A549 treated with AZD2906 at 1 μM for 4 hours (cell line): Measurements from ENCODE around the gene TAF11L9. TPM values are rescaled to one million over a fixed set of nuclear protein-coding genes. Genes with fewer than 3 reads are reported as not detected.

ENCODE experiments used
- total RNA-seq: library from RNA; stranded (reverse); fragments of 200-300 nt; extraction: Qiagen RNA extraction; gene quantifications from 5 replicates; pipeline ENCODE4 v1.2.3, GENCODE V29; 2022

The TAF11L9 gene
- not detected in 5 replicates for total RNA-seq

DNA sequence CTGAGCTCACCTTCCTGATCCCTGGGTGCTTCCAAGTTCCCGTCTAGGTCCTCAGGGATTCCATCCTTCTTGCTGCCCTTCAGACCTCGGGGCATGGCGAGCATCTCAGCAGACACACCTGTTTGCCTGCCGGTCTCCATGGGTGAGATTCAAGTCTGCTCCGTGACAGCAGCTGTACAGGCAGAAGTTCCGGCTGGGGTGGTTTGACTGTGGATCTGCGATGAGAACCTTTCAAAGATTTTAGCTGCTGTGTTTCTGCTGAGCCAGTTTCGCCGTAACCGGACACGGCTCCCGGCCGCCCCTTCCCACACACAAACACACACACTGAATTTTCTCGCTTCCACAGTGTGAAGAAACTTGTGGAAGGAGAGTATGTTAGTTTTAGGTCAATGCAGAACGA lies at the start of gene TAF11L9:
TSS of gene TAF11L9 (minus strand) at position 140 of the 400 bp plus-strand sequence.

DNA sequence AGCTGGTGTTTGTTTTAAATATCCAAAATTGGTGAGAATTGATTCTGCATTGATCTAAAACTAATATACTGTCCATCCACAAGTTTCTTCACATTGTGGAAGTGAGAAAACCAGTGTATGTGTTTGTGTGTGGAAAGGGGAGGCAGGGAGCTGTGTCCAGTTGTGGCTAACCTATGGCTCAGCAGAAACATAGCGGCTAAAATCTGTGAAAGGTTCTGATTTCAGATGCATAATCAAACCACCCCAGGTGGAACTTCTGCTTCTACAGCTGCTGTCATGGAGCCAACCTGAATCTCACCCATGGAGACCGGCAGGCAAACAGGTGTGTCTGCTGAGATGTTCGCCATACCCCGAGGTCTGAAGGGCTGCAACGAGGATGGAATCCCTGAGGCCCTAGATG lies 40.0 kb upstream of the TAF11L9 start, which contains the start of gene TAF11L14:
TSS of gene TAF11L14 (plus strand) at position 301 of the 400 bp plus-strand sequence.

DNA sequence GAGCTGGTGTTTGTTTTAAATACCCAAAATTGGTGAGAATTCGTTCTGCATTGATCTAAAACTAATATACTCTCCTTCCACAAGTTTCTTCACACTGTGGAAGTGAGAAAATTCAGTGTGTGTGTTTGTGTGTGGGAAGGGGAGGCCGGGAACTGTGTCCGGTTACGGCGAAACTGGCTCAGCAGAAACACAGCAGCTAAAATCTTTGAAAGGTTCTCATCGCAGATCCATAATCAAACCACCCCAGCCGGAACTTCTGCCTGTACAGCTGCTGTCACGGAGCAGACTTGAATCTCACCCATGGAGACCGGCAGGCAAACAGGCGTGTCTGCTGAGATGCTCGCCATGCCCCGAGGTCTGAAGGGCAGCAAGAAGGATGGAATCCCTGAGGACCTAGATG lies 37.6 kb upstream of the TAF11L9 start, which contains the start of gene TAF11L13:
TSS of gene TAF11L13 (plus strand) at position 301 of the 400 bp plus-strand sequence.

DNA sequence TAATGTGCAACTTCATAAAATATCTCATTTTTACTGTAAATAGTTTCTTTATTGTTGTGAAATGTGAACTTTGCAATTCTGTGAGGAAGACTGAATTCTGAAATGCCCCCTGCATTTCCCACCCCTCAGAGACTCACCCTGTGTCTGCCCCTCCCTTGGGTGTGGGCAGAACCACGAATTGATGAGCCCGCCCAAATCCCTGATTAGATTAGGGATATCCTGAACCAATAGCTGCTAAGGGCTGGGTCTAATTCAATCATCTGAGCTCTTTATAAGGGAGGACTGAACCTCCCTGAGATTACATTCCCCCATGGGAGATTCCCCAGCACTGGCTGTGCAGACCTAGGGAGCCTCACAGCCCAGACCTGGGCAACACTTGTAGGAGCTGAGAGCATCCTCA lies 15.9 kb upstream of the TAF11L9 start, which contains the start of gene TAF11L12:
TSS of gene TAF11L12 (plus strand) at position 301 of the 400 bp plus-strand sequence.

DNA sequence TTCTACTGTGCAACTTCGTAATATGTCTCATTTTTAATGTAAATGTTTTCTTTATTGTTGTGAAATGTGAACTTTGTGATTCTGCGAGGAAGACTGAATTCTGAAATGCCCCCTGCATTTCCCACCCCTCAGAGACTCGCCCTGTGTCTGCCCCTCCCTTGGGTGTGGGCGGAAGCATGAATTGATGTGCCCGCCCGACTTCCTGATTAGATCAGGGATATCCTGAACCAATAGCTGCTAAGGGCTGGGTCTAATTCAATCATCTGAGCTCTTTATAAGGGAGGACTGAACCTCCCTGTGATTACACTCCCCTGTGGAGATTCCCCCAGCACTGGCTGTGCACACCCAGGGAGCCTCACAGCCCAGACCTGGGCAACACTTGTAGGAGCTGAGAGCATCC lies 9.7 kb upstream of the TAF11L9 start, which contains the start of gene TAF11L11:
TSS of gene TAF11L11 (plus strand) at position 304 of the 400 bp plus-strand sequence.

DNA sequence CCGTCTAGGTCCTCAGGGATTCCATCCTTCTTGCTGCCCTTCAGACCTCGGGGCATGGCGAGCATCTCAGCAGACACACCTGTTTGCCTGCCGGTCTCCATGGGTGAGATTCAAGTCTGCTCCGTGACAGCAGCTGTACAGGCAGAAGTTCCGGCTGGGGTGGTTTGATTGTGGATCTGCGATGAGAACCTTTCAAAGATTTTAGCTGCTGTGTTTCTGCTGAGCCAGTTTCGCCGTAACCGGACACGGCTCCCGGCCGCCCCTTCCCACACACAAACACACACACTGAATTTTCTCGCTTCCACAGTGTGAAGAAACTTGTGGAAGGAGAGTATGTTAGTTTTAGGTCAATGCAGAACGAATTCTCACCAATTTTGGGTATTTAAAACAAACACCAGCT lies 3.5 kb upstream of the TAF11L9 start, which contains the start of gene TAF11L10:
TSS of gene TAF11L10 (minus strand) at position 101 of the 400 bp plus-strand sequence.

DNA sequence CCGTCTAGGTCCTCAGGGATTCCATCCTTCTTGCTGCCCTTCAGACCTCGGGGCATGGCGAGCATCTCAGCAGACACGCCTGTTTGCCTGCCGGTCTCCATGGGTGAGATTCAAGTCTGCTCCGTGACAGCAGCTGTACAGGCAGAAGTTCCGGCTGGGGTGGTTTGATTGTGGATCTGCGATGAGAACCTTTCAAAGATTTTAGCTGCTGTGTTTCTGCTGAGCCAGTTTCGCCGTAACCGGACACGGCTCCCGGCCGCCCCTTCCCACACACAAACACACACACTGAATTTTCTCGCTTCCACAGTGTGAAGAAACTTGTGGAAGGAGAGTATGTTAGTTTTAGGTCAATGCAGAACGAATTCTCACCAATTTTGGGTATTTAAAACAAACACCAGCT lies 3.3 kb downstream of the TAF11L9 start, which contains the start of gene TAF11L8:
TSS of gene TAF11L8 (minus strand) at position 101 of the 400 bp plus-strand sequence.

DNA sequence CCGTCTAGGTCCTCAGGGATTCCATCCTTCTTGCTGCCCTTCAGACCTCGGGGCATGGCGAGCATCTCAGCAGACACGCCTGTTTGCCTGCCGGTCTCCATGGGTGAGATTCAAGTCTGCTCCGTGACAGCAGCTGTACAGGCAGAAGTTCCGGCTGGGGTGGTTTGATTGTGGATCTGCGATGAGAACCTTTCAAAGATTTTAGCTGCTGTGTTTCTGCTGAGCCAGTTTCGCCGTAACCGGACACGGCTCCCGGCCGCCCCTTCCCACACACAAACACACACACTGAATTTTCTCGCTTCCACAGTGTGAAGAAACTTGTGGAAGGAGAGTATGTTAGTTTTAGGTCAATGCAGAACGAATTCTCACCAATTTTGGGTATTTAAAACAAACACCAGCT lies 8.5 kb downstream of the TAF11L9 start, which contains the start of gene TAF11L7:
TSS of gene TAF11L7 (minus strand) at position 101 of the 400 bp plus-strand sequence.

Other genes starting within 250 kb of the TAF11L9 start
- not detected in 5 replicates for gene TAF11L2, start 96.2 kb downstream of the TAF11L9 start, total RNA-seq
- gene TAF11L3, start 76.0 kb downstream of the TAF11L9 start, total RNA-seq, result not detected in 5 replicates
- not detected in 5 replicates for gene TAF11L4, start 72.6 kb downstream of the TAF11L9 start, total RNA-seq
- gene TAF11L5, start 69.2 kb downstream of the TAF11L9 start, total RNA-seq, result not detected in 5 replicates
- gene TAF11L6, start 65.7 kb downstream of the TAF11L9 start, total RNA-seq, result not detected in 5 replicates
- gene TAF11L7, start 8.6 kb downstream of the TAF11L9 start, total RNA-seq, result not detected in 5 replicates
- not detected in 5 replicates for gene TAF11L8, start 3.4 kb downstream of the TAF11L9 start, total RNA-seq
- gene TAF11L10, start 3.4 kb upstream of the TAF11L9 start, total RNA-seq, result not detected in 5 replicates
- gene TAF11L11, start 9.8 kb upstream of the TAF11L9 start, total RNA-seq, result 0.07 to 0.17 TPM (median 0.10 TPM) in 4 of 5 replicates, not detected in the other
- 0.06 to 0.14 TPM in 2 of 5 replicates, not detected in the others for gene TAF11L12, start 16.0 kb upstream of the TAF11L9 start, total RNA-seq
- gene TAF11L13, start 37.7 kb upstream of the TAF11L9 start, total RNA-seq, result not detected in 5 replicates
- not detected in 5 replicates for gene TAF11L14, start 40.1 kb upstream of the TAF11L9 start, total RNA-seq